ENCODE measurements around the gene UMODL1.

Gene UMODL1

DNA sequence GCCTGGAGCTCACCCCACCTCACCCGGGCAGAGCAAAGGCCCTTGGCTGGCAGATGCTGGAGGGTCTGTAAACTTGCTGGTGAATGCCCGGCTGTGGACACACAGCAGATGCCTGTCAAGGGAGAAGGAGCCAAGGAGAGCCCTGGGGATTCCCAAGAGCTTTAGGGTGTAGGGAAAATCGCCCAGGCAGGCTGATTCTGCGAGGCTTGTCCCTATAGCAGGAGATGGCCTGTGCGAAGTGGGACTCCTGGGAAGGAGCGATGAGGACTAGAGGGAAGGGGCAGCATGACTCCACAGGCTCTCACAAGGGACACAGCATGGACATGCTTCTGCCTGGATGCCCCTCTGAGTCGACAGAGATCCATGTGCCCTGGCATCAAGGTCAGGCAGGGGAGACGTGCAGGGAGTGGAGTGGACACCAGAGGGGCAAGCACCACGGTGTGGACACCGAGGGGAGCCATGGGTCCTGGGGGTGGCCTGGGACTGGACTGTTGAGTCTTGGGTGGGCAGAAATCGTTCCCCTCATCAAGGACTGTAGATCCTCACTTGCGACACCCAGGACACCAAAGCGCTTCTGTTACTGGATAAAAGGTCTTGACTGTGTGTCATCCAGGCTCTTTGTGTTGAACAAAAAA is 76.4 kb downstream of the UMODL1 start:
- Histone ChIP-seq H3K4me3 (replicated peaks; ENCODE audit: insufficient read depth, low read length) (no peak overlapping the region), H3K27ac (replicated peaks) (no peak overlapping the region), H3K27me3 (ENCODE audit: insufficient read depth, poor library complexity, severe bottlenecking) (no peaks in the 10 kb centered on the region)
- no peak for TF ChIP-seq POLR2AphosphoS5 (IDR thresholded peaks at IDR 0.05; ENCODE audit: low read depth)
- no peak for TF ChIP-seq GABPA (IDR thresholded peaks at IDR 0.05; ENCODE audit: low read depth)
- TF ChIP-seq SPI1 (IDR thresholded peaks at IDR 0.05; ENCODE audit: borderline replicate concordance, low read depth), result no peak
- TF ChIP-seq, protein P1, sequence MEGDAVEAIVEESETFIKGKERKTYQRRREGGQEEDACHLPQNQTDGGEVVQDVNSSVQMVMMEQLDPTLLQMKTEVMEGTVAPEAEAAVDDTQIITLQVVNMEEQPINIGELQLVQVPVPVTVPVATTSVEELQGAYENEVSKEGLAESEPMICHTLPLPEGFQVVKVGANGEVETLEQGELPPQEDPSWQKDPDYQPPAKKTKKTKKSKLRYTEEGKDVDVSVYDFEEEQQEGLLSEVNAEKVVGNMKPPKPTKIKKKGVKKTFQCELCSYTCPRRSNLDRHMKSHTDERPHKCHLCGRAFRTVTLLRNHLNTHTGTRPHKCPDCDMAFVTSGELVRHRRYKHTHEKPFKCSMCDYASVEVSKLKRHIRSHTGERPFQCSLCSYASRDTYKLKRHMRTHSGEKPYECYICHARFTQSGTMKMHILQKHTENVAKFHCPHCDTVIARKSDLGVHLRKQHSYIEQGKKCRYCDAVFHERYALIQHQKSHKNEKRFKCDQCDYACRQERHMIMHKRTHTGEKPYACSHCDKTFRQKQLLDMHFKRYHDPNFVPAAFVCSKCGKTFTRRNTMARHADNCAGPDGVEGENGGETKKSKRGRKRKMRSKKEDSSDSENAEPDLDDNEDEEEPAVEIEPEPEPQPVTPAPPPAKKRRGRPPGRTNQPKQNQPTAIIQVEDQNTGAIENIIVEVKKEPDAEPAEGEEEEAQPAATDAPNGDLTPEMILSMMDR (IDR thresholded peaks at IDR 0.05; ENCODE audit: insufficient read depth, low read length), result no peak
- TF ChIP-seq, protein P2, sequence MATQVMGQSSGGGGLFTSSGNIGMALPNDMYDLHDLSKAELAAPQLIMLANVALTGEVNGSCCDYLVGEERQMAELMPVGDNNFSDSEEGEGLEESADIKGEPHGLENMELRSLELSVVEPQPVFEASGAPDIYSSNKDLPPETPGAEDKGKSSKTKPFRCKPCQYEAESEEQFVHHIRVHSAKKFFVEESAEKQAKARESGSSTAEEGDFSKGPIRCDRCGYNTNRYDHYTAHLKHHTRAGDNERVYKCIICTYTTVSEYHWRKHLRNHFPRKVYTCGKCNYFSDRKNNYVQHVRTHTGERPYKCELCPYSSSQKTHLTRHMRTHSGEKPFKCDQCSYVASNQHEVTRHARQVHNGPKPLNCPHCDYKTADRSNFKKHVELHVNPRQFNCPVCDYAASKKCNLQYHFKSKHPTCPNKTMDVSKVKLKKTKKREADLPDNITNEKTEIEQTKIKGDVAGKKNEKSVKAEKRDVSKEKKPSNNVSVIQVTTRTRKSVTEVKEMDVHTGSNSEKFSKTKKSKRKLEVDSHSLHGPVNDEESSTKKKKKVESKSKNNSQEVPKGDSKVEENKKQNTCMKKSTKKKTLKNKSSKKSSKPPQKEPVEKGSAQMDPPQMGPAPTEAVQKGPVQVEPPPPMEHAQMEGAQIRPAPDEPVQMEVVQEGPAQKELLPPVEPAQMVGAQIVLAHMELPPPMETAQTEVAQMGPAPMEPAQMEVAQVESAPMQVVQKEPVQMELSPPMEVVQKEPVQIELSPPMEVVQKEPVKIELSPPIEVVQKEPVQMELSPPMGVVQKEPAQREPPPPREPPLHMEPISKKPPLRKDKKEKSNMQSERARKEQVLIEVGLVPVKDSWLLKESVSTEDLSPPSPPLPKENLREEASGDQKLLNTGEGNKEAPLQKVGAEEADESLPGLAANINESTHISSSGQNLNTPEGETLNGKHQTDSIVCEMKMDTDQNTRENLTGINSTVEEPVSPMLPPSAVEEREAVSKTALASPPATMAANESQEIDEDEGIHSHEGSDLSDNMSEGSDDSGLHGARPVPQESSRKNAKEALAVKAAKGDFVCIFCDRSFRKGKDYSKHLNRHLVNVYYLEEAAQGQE (IDR thresholded peaks at IDR 0.05; ENCODE audit: insufficient replicate concordance, low read depth), result no peak
- no peak for DNase-seq (ENCODE audit: low read depth in 1 of 2, low spot score in 1 of 2)

DNA sequence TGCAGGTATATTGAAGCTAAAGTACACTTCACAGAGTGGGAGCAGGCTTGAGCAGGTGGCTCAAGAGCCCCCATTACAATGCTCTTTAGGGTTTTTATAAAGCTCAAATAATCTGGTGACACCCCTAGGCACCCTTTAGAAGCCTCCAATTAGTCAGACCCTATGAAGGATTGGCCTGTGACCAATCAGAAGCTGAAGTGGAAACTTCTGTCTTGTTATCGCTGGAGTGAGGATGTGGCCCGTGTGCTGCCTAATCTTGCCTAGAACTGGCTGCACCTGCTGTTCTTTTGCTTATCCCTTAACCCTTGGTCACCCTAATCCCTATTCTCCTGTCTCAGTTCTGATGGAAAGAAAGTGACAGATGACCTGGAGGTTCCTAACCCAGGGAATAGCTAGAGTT is 77.0 kb downstream of the UMODL1 start:
- H3K27me3 ChIP-seq (ENCODE audit: insufficient read depth, poor library complexity, severe bottlenecking), result no peaks in the 10 kb centered on the region
- no peak overlapping the region for H3K4me3 ChIP-seq (replicated peaks; ENCODE audit: insufficient read depth, low read length)
- TF ChIP-seq, protein P1 (IDR thresholded peaks at IDR 0.05; ENCODE audit: insufficient read depth, low read length), result no peak
- TF ChIP-seq, protein P2 (IDR thresholded peaks at IDR 0.05; ENCODE audit: insufficient replicate concordance, low read depth), result no peak
- TF ChIP-seq POLR2AphosphoS5 (IDR thresholded peaks at IDR 0.05; ENCODE audit: low read depth) (no peak), GABPA (IDR thresholded peaks at IDR 0.05; ENCODE audit: low read depth) (no peak), SPI1 (IDR thresholded peaks at IDR 0.05; ENCODE audit: borderline replicate concordance, low read depth) (no peak)
- no peak overlapping the region for H3K27ac ChIP-seq (replicated peaks)
- no peak for DNase-seq (ENCODE audit: low read depth in 1 of 2, low spot score in 1 of 2)

DNA sequence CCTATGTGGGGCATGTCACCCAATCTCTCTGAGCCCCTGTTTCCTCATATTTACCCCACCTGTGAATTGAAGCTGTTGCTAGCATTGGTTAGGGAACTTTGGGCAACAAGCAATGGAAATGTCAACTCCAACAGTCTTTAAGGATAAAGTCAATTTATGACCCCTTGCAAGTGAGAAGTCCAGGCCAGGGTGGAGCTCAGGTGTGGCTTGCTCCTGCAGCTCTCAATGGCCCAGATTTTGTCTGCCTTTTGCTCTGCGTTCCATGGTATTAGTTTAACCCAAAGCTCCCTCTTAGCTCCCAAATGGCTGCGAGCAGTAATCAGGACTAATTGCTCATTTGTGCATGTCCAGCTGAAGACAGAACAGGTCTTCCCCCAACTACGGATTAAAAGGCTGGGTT is 77.5 kb downstream of the UMODL1 start:
- H3K27me3 ChIP-seq (ENCODE audit: insufficient read depth, poor library complexity, severe bottlenecking), result no peaks in the 10 kb centered on the region
- no peak overlapping the region for H3K27ac ChIP-seq (replicated peaks)
- TF ChIP-seq, protein P1 (IDR thresholded peaks at IDR 0.05; ENCODE audit: insufficient read depth, low read length), result no peak
- no peak for TF ChIP-seq SPI1 (IDR thresholded peaks at IDR 0.05; ENCODE audit: borderline replicate concordance, low read depth)
- no peak for TF ChIP-seq GABPA (IDR thresholded peaks at IDR 0.05; ENCODE audit: low read depth)
- TF ChIP-seq POLR2AphosphoS5 (IDR thresholded peaks at IDR 0.05; ENCODE audit: low read depth), result no peak
- TF ChIP-seq, protein P2 (IDR thresholded peaks at IDR 0.05; ENCODE audit: insufficient replicate concordance, low read depth), result no peak
- no peak for DNase-seq (ENCODE audit: low read depth in 1 of 2, low spot score in 1 of 2)
- H3K4me3 ChIP-seq (replicated peaks; ENCODE audit: insufficient read depth, low read length), result no peak overlapping the region
